22Rv1 (cell line): ENCODE results near the gene RPTOR.

Source experiments
- CTCF ChIP-seq: fragments of 450-650 bp; IDR thresholded peaks from 2 replicates; pipeline ENCODE4 v1.5.1; 2017; ENCODE audit warnings: mild to moderate bottlenecking
- ZFX ChIP-seq: fragments of 450-650 bp; IDR thresholded peaks from 2 replicates; pipeline ENCODE4 v1.6.1; 2017; ENCODE audit warnings: antibody characterized with exemption, borderline replicate concordance

- TF ChIP-seq CTCF (no peak), ZFX (no peak)
Measured at GRCh38 chr17:80895366-80895765, 350.7 kb downstream of the RPTOR start.
